T-helper 1 cell (primary cell): ENCODE results near the gene C1QTNF9.
"Not testable (repeated sequence)": the region's sequence is repeated elsewhere in the genome, so short reads cannot be mapped to it uniquely, and the experiment has no call there.

Experiments
- DNase-seq, 5 donors: peaks; one replicate each; pipeline ENCODE4 v3.0.0-alpha.2; 2012 to 2020

Gene C1QTNF9

DNA sequence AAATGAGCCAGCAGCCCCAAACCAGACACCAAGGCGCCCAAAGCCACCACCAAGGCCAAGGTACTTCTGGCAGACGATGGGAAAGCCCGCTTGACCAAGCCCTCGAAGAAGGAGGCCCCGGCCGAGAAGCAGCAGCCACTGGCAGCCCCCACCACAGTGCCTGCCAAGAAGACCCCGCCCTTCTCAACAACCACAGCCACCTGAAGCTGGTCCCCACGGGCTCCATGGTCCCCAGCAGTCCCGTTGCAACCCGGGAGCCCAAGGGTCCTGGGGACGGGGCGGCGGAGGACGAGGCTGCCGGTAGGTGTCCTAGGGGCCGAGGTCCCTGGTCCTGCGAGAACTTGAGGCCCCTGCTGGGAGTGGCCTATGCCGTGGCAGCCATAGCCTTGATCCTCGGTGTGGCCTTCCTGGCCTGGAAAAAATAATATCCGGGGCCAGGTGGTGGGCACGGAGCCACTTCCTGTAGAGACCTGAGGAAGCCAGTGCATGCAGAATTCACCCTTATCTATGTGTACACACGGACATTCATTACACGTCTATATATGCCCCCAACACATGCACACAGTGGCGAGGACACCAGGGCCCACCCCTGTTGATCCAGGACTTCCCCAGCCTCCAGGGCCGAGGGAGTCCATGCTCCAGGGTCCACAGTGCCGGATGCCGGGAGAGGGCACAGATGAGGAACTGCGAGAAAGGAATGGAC, 13.8 kb downstream of the C1QTNF9 start:
- DNase-seq = no peak

DNA sequence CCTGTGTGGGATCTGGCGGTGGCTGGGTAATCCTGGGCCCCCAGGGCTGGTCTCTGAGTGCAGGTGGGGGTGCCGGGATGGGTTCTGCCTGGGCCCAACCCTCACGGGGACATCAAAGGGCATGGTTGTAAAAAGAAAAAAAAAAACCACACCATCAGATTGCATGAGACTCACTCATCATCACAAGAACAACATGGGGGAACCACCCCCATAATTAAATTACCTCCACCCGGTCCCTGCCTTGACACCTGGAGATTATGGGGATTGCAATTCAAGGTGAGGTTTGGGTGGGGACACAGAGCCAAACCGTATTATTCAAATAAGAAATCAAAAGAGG, 14.3 kb downstream of the C1QTNF9 start:
- DNase-seq = no peak

DNA sequence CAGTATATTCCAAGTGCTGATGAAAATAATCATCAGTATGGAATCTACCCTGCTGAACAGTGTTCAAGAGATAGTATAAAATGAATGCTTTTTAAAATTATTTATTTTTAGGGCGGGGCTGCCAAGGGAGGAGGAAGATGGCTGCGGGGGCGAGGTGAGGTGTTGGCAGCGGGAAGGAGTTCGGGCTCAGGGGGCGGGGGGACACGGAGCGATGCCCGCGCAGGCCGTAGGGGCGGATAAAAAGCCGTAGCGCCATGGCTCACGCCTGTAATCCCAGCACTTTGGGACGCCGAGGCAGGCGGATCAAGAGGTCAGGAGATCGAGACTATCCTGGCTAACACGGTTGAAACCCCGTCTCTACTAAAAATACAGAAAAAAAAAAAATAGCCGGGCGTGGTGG, 18.2 kb downstream of the C1QTNF9 start:
- not testable (repeated sequence) for DNase-seq

DNA sequence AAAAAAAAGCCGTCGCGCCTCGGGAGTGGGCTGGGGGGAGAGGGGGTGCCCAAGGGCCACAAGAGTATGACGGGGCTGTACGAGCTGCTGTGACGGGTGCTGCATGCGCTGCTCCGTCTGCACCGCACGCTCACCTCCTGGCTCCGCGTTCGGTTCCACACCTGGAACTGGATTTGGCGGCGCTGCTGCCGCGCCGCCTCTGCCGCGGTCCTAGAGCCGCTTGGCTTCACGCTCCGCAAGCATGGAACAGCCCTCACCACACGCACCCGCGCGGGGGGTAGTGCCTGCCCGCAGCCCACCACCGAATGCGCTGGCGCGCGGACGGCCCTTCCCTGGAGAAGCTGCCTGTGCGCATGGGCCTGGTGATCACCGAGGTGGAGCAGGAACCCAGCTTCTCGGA, 18.8 kb downstream of the C1QTNF9 start:
- DNase-seq = no peak

DNA sequence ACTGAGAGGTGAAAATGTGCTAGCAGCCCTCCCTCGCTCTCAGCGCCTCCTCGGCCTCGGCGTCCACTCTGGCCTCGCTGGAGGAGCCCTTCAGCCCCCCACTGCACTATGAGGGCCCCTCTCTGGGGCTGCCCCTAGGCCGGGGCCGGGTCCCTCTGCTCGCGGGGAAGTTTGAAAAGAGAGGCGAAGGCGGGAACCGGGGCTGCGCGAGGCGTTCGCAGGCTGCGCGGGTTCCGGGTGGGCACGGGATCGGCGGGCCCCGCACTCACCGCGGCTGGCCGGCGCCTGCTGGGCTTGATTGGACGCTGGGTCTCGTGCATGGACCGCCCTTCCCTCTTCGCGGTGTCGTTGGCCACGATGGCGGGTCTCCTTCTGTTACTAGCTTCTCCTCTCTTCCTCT, 29.3 kb downstream of the C1QTNF9 start:
- DNase-seq = no peak

DNA sequence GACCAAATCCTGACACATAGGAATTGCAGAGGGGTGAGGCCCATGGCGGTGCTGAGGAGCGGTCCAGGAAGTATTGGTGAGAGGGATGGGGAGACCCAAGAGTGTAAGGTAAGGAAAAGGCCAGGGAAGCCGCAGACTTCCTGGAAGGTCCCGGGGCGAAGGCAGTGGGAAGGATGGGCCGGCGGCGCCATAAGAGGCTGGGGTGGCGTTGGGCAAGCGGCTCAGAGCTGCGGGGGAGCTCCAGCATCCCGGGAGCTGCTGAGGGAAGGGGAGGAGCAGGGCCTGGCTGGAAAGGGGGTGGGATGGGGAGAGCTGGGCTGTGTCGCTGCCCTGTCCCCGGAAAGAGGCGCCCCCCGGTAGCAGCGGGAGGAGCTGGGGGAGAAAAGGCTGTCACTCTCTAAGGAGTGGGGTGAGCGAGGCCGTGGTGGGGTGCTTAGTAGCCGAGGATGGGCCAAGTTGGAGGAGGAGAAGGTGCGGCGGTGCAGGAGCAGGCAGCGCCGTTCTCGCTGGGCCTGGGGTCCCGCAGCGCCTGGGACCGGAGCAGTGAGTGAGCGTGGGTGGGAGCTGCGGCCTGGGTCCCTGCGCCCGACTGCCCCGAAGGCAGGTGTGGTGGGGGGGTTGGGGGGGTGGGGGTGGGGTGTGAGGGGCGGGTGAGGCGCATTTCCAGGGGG, 30.7 kb downstream of the C1QTNF9 start:
- no peak for DNase-seq

DNA sequence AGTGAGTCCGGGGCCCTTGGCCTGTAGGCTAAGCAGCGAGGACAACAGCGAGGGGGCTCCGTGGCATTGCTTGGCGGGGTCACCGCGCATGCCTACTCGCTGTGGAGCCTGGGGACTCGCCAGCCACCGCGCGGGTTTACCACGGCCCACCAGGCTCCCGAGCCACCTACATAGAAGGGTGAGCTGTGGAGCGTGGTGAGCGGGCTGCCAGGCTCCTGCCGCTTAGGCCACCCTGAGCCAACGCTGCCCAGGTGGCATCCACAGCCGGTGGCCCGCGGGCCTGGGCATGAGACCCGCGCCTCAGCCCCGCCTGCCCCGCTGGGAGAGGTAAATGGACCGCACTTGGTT, 31.2 kb downstream of the C1QTNF9 start:
- DNase-seq = no peak

DNA sequence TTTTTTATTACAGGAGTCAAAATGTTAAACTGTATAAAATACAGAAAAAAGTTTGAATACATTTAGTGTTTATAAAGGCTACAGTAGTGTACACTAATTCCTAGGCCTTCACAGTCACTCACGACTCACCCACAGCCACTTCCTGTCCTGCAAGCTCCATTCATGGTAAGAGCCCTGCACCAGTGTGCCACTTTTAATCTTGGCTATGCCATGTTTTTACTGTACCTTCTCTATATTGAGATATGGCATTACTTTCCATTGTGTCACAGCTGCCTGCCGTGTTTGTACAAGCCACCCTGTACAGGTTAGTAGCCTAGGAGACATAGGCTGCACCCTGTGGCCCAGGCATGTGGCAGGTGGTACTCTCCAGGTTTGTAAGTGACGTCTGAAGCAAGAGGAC, 32.1 kb downstream of the C1QTNF9 start:
- no peak for DNase-seq

DNA sequence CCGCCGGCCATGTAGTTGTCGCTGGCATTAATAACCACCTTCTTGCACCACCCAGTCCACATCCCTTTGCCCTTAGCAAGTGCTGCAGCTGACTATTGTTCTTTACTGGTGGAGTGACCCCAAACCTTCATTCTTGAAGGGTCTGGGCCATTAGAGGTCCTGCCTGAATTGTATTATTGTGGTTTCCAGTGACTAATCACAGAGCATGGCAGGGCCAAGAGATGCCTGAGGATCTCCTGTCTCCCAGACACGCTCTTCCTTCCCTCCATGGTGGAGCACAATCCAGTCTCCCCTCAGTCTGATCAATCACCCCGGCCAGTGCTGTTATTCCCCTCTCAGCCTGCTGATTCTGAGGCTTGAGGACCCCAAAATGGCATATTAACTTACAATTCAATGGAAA, 39.0 kb downstream of the C1QTNF9 start:
- DNase-seq = no peak

DNA sequence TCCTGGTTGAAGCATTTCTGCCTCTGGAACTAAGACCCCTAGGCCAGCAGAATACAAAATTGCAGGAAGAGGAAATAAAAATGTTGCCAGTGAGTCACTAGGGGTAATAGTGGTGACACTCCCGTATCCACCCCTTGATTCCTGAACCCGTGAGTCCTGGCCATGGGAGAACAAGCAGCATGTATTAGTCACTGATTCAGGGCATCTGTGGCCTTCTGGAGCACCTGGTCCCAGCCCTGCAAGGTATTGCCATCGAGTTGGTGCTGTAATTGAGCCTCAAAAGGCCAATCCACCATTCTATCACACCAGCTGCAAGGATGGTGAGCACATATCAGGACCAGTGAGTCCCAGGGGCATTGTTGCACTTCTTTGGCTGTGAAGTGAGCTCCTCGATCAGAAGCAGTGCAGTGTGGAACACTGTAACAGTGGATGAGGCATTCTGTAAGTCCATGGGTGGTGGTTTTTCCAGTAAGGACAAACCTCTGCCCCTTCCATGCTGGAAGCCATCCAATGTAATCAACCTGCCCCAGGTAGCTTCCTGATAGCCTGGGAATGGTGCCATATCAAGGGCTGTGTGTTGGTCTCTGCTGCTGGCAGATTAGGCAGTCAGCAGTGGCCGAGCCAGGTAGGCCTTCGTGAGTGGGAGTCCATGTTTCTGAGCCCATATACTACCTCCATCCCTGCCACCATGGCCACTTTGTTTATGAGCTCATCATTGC, 39.6 kb downstream of the C1QTNF9 start:
- no peak for DNase-seq

DNA sequence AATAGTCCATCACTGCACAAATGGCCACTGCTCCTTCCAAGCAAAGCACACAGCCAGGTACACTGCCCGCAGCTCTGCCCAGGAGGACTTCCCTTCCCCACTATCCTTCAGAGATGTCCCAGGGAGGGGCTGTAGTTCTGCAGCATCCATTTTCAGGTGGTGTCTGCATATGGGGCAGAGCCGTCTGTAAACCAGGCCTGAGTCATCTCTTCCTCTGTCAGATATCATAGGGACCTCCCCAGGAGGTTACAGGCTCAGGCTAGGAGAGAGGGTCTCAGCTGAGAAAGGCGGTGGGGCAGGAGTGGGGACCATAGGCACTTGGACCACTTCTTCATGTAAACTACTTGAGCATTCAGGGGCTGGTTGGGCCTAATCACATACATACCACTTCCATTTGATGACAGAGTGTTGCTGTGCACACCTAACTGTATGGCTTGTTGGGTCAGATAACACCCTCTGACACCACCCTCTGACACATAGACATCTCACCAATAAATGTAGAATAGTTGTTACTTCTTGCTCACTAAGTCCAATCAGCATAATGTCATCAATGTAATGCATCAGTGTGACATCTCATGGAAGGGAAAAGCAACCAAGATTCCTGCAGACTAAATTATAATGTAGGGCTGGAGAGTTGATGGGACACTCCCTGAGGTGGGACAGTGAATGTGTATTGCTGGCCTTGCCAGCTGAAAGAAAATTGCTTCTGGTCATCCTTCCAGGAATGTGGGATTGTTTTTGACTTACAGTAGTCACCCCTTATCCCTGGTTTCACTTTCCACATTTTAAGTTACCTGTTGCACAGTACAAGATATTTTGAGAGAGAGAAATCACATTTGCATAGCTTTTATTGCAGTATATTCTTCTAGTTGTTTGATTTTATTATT, 40.6 kb downstream of the C1QTNF9 start:
- DNase-seq = not testable (repeated sequence)

DNA sequence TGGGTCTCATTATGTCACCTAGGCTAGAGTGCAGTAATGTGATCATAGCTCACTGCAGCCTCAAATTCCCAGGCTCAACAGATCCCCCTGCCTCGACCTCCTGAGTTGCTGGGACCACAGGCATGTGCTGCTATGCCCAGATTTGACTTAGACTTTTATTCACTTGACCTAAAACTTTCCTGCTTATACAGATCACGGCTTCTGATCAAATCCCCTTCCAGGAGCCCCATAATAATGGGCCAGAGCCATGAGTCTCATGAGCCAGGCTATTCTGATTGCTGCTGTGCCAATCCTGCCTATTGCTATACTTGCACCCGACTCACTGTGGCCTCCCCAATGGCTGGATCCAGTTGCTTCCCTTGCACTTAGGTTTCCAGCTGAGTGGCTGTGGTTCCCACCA, 42.0 kb downstream of the C1QTNF9 start:
- no peak for DNase-seq

DNA sequence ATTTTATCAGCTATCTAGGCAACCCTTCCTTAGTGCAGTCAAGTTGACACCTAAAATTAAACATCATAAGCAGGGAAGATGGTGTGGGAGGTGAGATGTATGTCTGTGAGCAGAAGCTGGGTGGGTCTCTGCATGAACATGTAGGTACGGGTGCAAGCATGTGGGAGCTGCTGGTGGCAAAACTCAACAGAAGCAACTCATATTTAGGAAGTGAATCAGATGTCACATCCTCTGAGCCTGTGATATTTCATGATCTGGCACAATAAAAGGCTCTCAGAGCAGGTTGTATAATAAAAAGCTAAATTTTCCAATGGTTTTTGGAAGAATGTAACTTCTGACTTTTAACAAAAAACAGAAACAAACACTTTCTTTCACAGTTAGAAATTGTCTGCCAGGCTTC, 44.4 kb downstream of the C1QTNF9 start:
- DNase-seq = no peak

DNA sequence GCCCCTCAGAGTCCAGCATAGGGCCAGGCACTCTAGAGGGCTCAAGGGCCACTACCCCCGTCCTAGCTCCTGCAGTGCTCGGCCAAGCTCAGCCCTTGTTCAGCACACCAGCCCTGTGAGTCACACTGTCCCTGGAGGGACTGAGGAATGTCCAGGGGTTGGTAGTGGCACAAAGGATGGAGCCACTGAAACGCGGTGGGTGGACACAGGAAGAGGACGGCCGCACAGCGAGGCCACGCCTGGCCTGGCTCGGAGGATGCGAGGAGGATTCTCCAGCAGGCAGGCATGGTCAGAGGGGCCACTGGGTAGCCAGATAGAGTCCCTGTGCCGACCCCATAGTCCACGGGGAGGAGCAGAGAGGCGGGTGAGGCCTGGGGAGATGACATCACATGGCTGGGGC, 45.7 kb downstream of the C1QTNF9 start:
- no peak for DNase-seq

DNA sequence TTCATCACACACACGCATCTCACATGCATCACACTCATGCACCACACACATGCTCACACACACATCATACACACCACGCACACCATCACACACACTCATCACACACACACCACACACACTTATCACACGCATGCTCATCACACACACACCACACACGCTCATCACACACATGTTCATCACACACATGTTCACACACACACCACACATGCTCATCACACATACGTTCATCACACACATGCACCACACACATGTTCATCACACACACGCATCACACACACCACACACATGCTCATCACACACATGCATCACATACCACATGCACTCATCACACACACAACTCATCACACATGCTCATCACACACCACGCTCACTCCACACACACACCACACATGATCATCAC, 46.9 kb downstream of the C1QTNF9 start:
- no peak for DNase-seq

DNA sequence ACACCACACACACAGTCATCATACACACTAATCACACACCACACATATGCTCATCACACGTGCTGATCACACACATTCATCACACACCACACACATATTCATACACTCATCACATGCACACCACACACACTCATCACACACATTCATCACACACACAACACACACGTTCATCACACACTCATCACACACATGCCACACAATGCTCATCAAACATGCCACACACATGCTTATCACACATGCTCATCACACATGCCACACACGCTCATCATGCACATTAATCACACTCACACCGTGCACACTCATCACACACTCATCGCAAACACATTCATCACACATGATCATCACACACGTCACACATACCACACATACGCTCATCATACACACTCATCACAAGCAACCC, 47.5 kb downstream of the C1QTNF9 start:
- DNase-seq = no peak

DNA sequence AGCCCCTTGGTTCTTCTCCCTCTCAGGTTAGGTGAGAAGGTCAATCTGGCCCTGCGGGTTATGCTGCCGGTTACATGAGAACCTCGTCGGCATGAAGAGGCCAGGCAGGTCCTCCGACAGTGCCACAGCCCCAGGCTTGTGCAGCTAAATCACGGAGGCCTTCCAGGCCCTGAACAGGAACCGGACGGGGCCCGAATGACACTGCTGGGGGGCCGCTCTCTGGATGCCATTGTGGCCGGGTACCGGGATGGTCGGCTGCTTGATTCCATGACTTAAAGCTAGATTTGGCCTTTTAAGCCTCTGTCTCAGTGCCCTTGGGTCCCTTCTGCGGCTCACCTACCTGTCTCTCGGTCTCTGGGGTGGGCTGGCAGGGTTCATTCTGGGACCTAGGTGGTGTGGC, 48.4 kb downstream of the C1QTNF9 start:
- no peak for DNase-seq

DNA sequence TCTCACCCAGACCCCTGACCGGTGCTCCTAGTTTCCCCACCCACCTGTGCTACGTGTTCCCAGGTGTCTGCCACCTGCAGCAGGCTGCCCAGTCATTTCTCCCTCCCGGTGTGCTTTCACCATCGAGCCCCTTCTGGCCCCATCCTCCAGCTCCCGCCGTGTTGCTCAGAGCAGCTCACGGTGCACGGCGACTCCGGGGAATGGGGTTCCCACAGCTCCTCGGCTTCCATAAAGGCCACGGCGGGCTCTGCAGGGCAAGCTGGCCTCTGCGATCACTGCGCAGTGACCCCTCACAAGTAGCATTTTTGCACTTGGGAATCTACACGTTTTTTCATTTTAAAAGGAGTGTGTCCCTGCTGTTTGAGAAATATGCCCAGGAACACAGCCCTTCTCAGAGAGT, 49.5 kb downstream of the C1QTNF9 start:
- DNase-seq = not testable (repeated sequence)

DNA sequence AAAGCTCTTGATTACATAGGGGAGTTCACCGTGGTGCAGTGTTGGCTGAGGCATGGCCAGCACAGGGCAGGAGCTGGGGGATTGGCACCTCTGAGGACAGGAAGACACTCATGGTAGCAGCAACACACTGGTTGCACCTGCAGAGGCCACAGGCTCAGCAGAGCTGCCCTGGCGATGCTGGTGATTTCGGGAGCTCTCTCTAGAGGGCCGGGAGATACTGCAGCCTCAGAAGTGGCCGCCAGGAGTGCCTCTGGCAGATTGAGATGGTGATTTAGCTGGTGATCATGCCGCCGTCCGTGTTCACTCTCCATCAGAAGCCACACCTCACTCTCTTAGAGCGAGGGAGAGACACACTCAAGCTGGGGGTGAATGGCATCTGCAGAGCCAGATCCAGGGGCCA, 49.9 kb downstream of the C1QTNF9 start:
- not testable (repeated sequence) for DNase-seq

DNA sequence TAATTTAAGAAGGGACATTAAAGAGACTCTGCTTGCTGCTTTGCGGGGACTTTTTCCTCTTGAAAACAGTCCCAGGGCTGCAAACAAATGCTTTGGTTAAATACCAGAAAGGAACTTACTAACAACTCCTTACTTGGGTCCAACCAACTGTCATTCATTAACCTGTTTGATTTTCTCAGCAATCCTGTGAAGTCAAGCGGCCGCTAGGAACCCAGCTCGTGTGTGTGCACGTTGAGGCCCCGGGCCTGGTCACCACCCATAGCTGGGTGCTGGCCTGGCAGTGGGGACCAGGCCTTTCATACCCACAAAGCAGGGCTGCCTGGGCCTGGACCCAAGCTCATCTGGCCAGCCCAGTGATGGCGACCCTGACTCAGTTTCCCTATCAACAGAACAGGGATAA, 50.7 kb downstream of the C1QTNF9 start:
- no peak for DNase-seq

DNA sequence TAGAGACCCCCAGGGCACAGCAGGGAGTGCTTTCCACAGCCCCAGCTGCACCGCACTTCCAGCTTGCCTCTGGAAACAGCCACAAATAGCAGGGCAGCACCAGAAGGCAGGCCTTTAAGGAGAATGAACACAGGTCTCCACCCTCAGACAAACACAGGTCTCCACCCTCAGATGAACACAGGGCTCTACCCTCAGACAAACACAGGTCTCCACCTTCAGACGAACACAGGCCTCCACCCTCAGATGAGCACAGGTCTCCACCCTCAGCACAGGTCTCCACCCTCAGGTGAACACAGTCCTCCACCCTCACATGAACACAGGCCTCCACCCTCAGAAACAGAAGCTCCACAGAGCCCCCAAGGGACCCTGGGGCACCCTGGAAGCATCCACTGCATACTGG, 51.7 kb downstream of the C1QTNF9 start:
- DNase-seq = no peak

DNA sequence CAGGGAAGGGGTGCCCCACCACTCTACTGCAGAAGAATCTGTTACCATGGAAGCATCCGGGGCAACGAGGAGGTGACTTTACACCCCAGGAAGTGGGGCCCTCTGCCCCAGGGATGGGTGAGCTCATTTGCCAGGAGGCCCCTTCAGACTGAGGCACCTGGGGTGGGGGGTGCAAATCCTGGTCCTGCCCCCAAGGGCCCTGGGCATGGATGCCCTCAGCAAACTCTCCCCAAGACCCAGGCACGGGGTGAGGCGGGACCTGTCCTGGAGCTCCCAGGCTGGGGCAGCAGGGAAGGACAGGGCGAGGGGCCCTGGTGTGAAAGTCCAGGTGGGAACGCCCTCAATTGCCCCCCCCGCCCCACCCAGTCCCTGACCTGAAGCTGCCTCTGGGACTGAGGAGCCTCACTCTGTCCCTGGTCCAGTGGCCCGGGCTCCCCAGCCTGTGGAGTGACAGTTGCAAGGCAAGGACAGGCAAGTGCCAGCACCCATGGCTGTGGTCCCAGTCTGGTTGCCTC, 52.5 kb downstream of the C1QTNF9 start:
- no peak for DNase-seq

DNA sequence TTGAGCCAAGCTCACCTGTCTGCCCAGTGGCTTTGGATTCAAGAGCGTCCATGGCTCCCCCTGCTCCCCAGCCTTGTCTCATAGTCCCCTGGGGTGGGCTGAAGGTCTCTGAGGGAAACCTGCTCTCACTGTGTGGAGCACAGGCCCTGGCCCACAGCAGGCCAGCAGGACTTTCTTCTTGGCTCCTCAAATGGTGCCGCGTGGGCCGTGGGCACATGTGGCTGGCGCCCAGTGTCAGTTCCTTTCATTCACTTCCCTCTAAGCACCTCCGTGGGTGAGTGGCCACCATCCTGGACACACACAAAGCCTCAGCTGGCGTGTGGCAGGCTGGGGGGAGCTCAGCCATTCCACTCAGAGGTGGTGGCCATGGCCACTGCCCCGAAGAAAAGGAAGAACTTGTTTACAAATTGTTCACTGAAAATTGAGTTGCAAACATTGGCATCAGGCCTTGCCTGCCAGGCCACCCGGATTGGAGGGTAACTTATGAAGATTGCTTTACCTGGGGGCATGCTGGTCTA, 53.1 kb downstream of the C1QTNF9 start:
- no peak for DNase-seq
